Activated T-helper 17 cell treated with anti-CD3 and anti-CD28 coated beads, Interleukin-2, amount 50 U/mL, for 72 hours (primary cell): ENCODE data around the gene SEMA6B. TPM values are rescaled to one million over a fixed set of nuclear protein-coding genes. Genes with fewer than 3 reads are reported as not detected.

ENCODE experiments used
- ATAC-seq: fragments of 150-1000 bp; cut with Tn5 transposase; replicated peaks from 2 replicates; pipeline ENCODE4 v1.10.0; 2021; ENCODE audit warnings: mild to moderate bottlenecking, moderate library complexity
- H3K27ac Mint-ChIP-seq: one replicate; pipeline ENCODE4 v1.8.0; 2022; ENCODE audit warnings: mixed read lengths
- H3K27me3 Mint-ChIP-seq: one replicate; pipeline ENCODE4 v1.8.0; 2022; ENCODE audit warnings: mixed read lengths
- H3K36me3 Mint-ChIP-seq: one replicate; pipeline ENCODE4 v1.8.0; 2022; ENCODE audit warnings: low read depth, mild to moderate bottlenecking, mixed read lengths
- H3K4me1 Mint-ChIP-seq: one replicate; pipeline ENCODE4 v1.8.0; 2022; ENCODE audit warnings: mixed read lengths
- H3K4me3 Mint-ChIP-seq: one replicate; pipeline ENCODE4 v1.8.0; 2022; ENCODE audit warnings: mild to moderate bottlenecking, mixed read lengths
- H3K9me3 Mint-ChIP-seq: one replicate; pipeline ENCODE4 v1.8.0; 2022; ENCODE audit warnings: mixed read lengths
- total RNA-seq, 2 donors: library from RNA; stranded (reverse); gene quantifications; one replicate each; pipeline ENCODE4 v1.2.3, GENCODE V29; 2022

Gene SEMA6B, protein sequence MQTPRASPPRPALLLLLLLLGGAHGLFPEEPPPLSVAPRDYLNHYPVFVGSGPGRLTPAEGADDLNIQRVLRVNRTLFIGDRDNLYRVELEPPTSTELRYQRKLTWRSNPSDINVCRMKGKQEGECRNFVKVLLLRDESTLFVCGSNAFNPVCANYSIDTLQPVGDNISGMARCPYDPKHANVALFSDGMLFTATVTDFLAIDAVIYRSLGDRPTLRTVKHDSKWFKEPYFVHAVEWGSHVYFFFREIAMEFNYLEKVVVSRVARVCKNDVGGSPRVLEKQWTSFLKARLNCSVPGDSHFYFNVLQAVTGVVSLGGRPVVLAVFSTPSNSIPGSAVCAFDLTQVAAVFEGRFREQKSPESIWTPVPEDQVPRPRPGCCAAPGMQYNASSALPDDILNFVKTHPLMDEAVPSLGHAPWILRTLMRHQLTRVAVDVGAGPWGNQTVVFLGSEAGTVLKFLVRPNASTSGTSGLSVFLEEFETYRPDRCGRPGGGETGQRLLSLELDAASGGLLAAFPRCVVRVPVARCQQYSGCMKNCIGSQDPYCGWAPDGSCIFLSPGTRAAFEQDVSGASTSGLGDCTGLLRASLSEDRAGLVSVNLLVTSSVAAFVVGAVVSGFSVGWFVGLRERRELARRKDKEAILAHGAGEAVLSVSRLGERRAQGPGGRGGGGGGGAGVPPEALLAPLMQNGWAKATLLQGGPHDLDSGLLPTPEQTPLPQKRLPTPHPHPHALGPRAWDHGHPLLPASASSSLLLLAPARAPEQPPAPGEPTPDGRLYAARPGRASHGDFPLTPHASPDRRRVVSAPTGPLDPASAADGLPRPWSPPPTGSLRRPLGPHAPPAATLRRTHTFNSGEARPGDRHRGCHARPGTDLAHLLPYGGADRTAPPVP
- under 1 TPM in 1 of 2 donors, not detected in 1; 0.05 TPM for total RNA-seq

GRCh38 chr19:4559569-4559968 lies at the start of gene SEMA6B:
Gene SEMA6B, minus strand, starts transcription at chr19:4559684. Its CDS starts 1,227 bp downstream, at chr19:4558457.
- no peaks in the 10 kb centered on the region for H3K4me1 Mint-ChIP-seq
- H3K27ac Mint-ChIP-seq, result no peak within 1 kb of the TSS
- no peaks in the 10 kb centered on the region for H3K27me3 Mint-ChIP-seq
- H3K4me3 Mint-ChIP-seq, result no peak within 1 kb of the TSS
- H3K36me3 Mint-ChIP-seq, result no peaks in the 10 kb centered on the region
- ATAC-seq, result no peak
- no peaks in the 10 kb centered on the region for H3K9me3 Mint-ChIP-seq

DNA sequence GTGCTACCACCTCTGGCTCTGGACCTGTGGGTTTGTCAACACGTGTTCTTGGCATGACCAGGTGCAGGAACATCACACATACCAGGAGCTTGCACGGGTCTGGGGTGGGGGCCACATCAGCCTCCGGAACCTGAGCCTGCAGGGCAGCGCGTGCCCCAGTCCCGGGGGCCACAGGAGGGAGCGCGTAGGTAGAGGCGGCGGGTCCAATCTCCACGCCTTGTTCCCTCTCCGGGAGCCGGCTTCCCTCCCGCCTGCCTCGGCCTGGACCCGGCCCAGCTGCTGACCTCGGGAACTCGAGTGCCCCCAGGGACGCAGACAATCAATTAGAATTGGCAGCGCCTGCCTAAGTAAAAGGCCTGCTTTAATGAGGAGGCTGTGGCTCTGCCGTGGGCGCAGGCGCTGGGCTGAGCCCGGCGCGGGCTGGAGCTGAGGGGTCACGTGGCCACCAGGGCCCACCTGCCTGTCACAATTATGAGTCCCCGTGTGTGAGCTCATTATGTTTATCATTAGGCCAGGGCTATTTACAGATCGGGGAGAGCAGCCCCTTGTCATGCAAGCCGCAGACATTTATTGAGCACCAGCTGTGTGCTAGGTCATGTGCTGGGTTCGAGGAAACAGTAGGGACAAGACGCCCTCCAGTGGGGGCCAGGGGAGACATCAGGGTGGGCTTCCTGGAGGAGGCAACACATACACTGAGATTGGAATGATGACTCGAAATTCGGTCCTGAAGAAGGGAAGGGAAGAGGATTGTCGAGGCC lies 47.6 kb upstream of the SEMA6B start:
- H3K4me1 Mint-ChIP-seq, result no peaks in the 10 kb centered on the region

GRCh38 chr19:4606181-4606580 lies 46.7 kb upstream of the SEMA6B start:
- Mint-ChIP-seq H3K27ac (no peak overlapping the region), H3K9me3 (no peaks in the 10 kb centered on the region), H3K4me3 (no peak overlapping the region), H3K27me3 (peaks cover 22% of the 10 kb centered on the region), H3K4me1 (no peaks in the 10 kb centered on the region), H3K36me3 (no peaks in the 10 kb centered on the region)
- ATAC-seq, result no peak

More for the DNA sequence above, 47.6 kb upstream of the SEMA6B start:
- Mint-ChIP-seq H3K9me3 (no peaks in the 10 kb centered on the region), H3K36me3 (no peaks in the 10 kb centered on the region), H3K27ac (no peak overlapping the region), H3K4me3 (no peak overlapping the region), H3K27me3 (peaks cover 18% of the 10 kb centered on the region)
- ATAC-seq, result no peak

DNA sequence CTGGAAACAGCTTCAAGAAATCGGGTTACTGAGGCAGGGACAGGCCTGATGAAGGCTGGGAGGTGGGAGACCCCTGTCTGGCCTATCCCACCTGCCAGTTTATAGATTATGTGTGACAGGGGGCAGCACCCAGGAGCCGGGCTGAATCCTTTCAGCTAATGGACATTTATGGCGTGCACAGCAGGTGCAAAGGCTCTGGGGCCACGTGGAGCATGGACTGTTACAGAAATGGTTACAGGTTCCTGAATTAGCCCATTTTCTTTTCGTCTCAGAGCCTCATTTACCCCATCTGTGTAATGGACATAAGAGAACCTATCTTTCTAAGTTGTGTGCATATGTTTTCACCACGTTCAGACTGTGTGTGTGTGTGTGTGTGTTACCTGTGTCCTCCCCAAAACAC lies 45.4 kb upstream of the SEMA6B start:
- Mint-ChIP-seq H3K27me3 (peaks cover 12% of the 10 kb centered on the region), H3K9me3 (no peaks in the 10 kb centered on the region), H3K27ac (no peak overlapping the region), H3K4me3 (no peak overlapping the region), H3K4me1 (no peaks in the 10 kb centered on the region), H3K36me3 (no peaks in the 10 kb centered on the region)
- ATAC-seq, result no peak

DNA sequence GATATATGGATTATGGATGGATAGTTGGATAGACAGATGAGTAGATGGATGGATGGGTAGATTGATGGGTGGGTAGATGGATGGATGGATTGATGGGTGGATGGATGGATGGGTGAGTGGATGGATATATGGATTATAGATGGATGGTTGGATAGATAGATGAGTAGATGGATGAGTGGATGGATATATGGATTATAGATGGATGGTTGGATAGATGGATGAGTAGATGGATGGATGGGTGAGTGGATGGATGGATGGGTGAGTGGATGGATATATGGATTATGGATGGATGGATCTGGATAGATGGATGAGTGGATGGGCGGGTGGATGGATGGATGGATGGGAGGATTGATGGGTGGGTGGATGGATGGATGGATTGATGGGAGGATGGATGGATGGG lies 43.4 kb upstream of the SEMA6B start:
- Mint-ChIP-seq H3K4me3 (no peak overlapping the region), H3K4me1 (peaks cover 5% of the 10 kb centered on the region), H3K36me3 (no peaks in the 10 kb centered on the region), H3K27me3 (peaks cover 19% of the 10 kb centered on the region), H3K27ac (no peak overlapping the region), H3K9me3 (no peaks in the 10 kb centered on the region)
- no peak for ATAC-seq

GRCh38 chr19:4602173-4602788 lies 42.8 kb upstream of the SEMA6B start:
- Mint-ChIP-seq H3K27ac (no peak overlapping the region), H3K4me1 (peaks cover 5% of the 10 kb centered on the region), H3K9me3 (no peaks in the 10 kb centered on the region), H3K36me3 (no peaks in the 10 kb centered on the region), H3K27me3 (peaks cover 18% of the 10 kb centered on the region), H3K4me3 (no peak overlapping the region)
- no peak for ATAC-seq

- Mint-ChIP-seq H3K4me1 (peaks cover 5% of the 10 kb centered on the region), H3K27me3 (peaks cover 18% of the 10 kb centered on the region), H3K27ac (no peak overlapping the region), H3K36me3 (no peaks in the 10 kb centered on the region), H3K9me3 (no peaks in the 10 kb centered on the region), H3K4me3 (no peak overlapping the region)
- ATAC-seq, result no peak
Observed at GRCh38 chr19:4600893-4601292, 41.4 kb upstream of the SEMA6B start.

DNA sequence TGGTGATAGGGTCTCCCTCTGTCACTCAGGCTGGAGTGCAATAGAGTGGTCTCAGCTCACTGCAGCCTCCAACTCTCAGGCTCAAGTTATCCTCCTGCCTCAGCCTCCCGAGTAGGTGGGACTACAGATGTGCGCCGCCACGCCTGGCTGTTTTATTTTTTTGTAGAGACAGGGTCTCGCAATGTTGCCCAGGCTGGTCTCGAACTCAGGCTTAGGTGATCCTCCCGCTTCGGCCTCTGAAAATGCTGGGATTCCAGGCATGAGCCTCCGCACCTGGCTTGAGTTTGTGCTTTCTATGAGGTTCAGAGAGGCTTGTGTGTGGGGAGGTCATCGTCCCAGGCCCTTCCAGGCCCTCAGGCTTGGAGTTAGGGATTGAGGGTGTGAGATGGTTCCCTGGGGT lies 40.6 kb upstream of the SEMA6B start:
- Mint-ChIP-seq H3K4me1 (peaks cover 5% of the 10 kb centered on the region), H3K27me3 (peaks cover 21% of the 10 kb centered on the region), H3K36me3 (no peaks in the 10 kb centered on the region), H3K9me3 (no peaks in the 10 kb centered on the region), H3K27ac (no peak overlapping the region), H3K4me3 (no peak overlapping the region)
- ATAC-seq, result no peak

DNA sequence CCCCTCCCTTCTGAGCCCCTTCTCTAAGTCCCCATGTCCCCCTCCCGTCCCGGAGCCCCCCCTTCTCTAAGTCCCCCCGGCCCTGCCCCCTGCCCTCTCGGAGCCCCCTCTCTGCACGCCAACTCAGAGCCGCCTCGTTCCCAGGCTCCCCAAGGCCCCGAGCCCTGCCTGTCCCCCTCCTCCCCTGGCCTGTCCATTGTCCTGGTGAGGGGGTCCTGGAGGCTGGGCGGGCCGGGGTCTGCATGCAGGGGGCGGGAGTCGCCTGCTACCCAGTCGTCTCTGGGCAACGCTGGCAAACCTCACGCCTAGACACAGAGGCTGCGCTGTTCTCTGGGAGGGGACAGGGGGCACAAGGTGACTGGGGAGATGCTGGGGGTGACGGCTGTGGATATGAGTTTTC lies 39.2 kb upstream of the SEMA6B start:
- H3K4me3 Mint-ChIP-seq, result no peak overlapping the region
- ATAC-seq, result no peak
- no peak overlapping the region for H3K27ac Mint-ChIP-seq
- H3K9me3 Mint-ChIP-seq, result no peaks in the 10 kb centered on the region
- H3K36me3 Mint-ChIP-seq, result no peaks in the 10 kb centered on the region
- peaks cover 25% of the 10 kb centered on the region for H3K27me3 Mint-ChIP-seq
- peaks cover 5% of the 10 kb centered on the region for H3K4me1 Mint-ChIP-seq

- Mint-ChIP-seq H3K9me3 (no peaks in the 10 kb centered on the region), H3K27ac (no peak overlapping the region), H3K4me3 (no peak overlapping the region), H3K4me1 (peaks cover 5% of the 10 kb centered on the region), H3K27me3 (peaks cover 25% of the 10 kb centered on the region), H3K36me3 (no peaks in the 10 kb centered on the region)
- peak; percentile 37 for ATAC-seq
Observed at GRCh38 chr19:4597975-4598671, 38.6 kb upstream of the SEMA6B start.

GRCh38 chr19:4597278-4597974 lies 37.9 kb upstream of the SEMA6B start:
- no peak for ATAC-seq
- Mint-ChIP-seq H3K4me3 (peak overlapping the region; percentile 35), H3K27me3 (peaks cover 31% of the 10 kb centered on the region), H3K27ac (no peak overlapping the region), H3K4me1 (peaks cover 5% of the 10 kb centered on the region), H3K9me3 (no peaks in the 10 kb centered on the region), H3K36me3 (no peaks in the 10 kb centered on the region)

DNA sequence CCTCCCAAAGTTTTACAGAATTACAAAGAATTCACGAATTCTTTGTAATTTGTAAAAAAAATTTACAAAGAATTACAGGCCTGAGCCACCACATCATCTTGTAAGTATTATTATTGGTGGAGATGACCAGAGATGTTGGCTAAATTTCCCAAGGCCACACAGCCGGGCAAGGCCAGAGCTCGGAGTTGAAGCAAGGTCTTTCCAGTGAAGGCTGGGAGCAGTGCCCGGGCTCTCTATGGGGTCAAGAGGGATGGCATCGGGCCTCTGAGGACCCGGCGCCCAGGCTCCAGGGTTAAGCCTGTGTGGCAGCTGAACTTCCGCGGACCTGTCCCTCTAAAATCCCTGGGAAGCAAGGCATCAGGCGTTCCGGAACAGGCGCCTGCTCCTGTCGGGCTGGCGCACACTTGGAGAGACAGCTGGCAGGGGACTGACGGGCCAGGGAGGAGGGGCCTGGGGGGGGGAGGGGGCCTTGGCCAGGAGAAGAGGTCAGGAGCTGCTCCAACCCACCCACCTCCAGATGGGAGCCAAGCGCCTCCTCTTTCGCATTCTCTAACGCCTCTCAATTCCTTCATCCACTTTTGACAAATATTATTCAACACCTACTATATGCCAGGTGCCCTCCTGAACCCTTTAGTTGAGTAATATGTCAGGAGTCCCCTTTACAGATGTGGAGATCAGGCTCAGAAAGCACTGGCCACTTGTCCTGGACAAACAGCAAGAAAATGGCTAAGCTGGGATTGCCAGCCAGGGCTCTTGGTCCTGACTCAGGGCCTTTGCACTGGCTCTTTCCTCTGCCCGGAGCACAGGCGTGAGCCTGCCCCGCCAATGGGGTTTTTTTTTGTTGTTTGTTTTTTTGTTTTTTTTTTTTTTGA lies 36.8 kb upstream of the SEMA6B start:
- no peak for ATAC-seq
- H3K36me3 Mint-ChIP-seq, result no peaks in the 10 kb centered on the region
- no peak overlapping the region for H3K27ac Mint-ChIP-seq
- peaks cover 5% of the 10 kb centered on the region for H3K4me1 Mint-ChIP-seq
- H3K9me3 Mint-ChIP-seq, result no peaks in the 10 kb centered on the region
- peaks cover 35% of the 10 kb centered on the region for H3K27me3 Mint-ChIP-seq
- no peak overlapping the region for H3K4me3 Mint-ChIP-seq
